ENCODE results near the gene GJA5.

GJA5 gene

DNA sequence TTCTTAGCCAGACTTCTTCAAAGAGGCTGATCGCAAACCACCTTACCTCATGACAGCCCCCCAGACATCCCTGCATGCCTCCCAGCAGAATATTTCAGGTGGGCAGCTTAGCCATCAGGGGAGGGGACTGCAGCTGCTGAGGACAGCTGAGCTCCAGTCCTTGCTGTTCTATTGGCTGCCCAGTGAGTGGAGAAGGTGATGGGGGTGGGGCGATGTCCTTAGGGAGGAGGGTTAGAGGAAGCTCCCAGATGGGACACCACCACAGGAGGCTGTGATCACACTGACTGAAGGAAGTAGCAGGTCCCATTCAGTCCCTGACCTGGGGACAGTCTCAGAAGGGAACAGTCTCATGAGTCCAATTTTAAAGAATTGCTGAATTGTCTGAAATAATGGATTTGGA is 38.3 kb downstream of the GJA5 start:
- peak; percentile 20 for DNase-seq

GRCh38 chr1:147721716-147722115 is 38.7 kb downstream of the GJA5 start:
- no peak for DNase-seq
- Mint-ChIP-seq H3K27ac (no peak overlapping the region), H3K4me1 (peaks cover 12% of the 10 kb centered on the region), H3K9me3 (peaks cover 10% of the 10 kb centered on the region), H3K36me3 (ENCODE audit: low read depth) (no peaks in the 10 kb centered on the region), H3K27me3 (ENCODE audit: low read depth, poor library complexity) (peaks cover 12% of the 10 kb centered on the region), H3K4me3 (no peak overlapping the region)
- no peak for TF ChIP-seq CTCF (IDR thresholded peaks at IDR 0.05)

More for the DNA sequence above, 38.3 kb downstream of the GJA5 start:
- no peak for TF ChIP-seq CTCF (IDR thresholded peaks at IDR 0.05)
- no peak overlapping the region for H3K27ac Mint-ChIP-seq
- no peaks in the 10 kb centered on the region for H3K36me3 Mint-ChIP-seq (ENCODE audit: low read depth)
- no peak overlapping the region for H3K4me3 Mint-ChIP-seq
- H3K4me1 Mint-ChIP-seq: peaks cover 9% of the 10 kb centered on the region
- peaks cover 8% of the 10 kb centered on the region for H3K9me3 Mint-ChIP-seq
- peaks cover 12% of the 10 kb centered on the region for H3K27me3 Mint-ChIP-seq (ENCODE audit: low read depth, poor library complexity)

GRCh38 chr1:147720557-147720956 is 39.8 kb downstream of the GJA5 start:
- TF ChIP-seq CTCF (IDR thresholded peaks at IDR 0.05): no peak
- H3K4me1 Mint-ChIP-seq: peaks cover 3% of the 10 kb centered on the region
- H3K27ac Mint-ChIP-seq: no peak overlapping the region
- H3K36me3 Mint-ChIP-seq (ENCODE audit: low read depth): no peaks in the 10 kb centered on the region
- no peak overlapping the region for H3K4me3 Mint-ChIP-seq
- peaks cover 10% of the 10 kb centered on the region for H3K9me3 Mint-ChIP-seq
- H3K27me3 Mint-ChIP-seq (ENCODE audit: low read depth, poor library complexity): peaks cover 8% of the 10 kb centered on the region
- no peak for DNase-seq

DNA sequence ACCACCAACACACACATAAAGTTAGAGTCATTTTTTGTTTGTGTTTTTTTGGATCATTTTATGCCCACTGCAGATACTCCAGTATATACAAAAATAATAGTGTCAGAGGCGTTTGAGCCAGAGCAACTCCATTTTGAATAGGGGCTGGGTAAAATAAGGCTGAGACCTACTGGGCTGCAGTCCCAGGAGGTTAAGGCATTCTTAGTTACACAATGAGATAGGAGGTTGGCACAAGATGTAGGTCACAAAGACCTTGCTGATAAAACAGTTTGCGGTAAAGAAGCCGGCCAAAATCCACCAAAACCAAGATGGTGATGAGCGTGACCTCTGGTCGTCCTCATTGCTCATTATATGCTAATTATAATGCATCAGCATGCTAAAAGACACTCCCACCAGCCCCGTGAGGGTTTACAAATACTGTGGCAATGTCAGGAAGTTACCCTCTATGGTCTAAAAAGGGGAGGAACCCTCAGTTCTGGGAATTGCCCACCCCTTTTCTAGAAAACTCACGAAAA is 40.6 kb downstream of the GJA5 start:
- H3K36me3 Mint-ChIP-seq (ENCODE audit: low read depth): no peaks in the 10 kb centered on the region
- H3K4me1 Mint-ChIP-seq: peaks cover 3% of the 10 kb centered on the region
- TF ChIP-seq CTCF (IDR thresholded peaks at IDR 0.05): no peak
- H3K9me3 Mint-ChIP-seq: peaks cover 10% of the 10 kb centered on the region
- peaks cover 8% of the 10 kb centered on the region for H3K27me3 Mint-ChIP-seq (ENCODE audit: low read depth, poor library complexity)
- no peak overlapping the region for H3K4me3 Mint-ChIP-seq
- no peak overlapping the region for H3K27ac Mint-ChIP-seq
- no peak for DNase-seq

GRCh38 chr1:147719029-147719698 is 41.2 kb downstream of the GJA5 start:
- no peak for DNase-seq
- peaks cover 3% of the 10 kb centered on the region for H3K4me1 Mint-ChIP-seq
- H3K4me3 Mint-ChIP-seq: no peak overlapping the region
- peaks cover 11% of the 10 kb centered on the region for H3K27me3 Mint-ChIP-seq (ENCODE audit: low read depth, poor library complexity)
- no peak overlapping the region for H3K27ac Mint-ChIP-seq
- TF ChIP-seq CTCF (IDR thresholded peaks at IDR 0.05): no peak
- H3K9me3 Mint-ChIP-seq: peaks cover 10% of the 10 kb centered on the region
- no peaks in the 10 kb centered on the region for H3K36me3 Mint-ChIP-seq (ENCODE audit: low read depth)

DNA sequence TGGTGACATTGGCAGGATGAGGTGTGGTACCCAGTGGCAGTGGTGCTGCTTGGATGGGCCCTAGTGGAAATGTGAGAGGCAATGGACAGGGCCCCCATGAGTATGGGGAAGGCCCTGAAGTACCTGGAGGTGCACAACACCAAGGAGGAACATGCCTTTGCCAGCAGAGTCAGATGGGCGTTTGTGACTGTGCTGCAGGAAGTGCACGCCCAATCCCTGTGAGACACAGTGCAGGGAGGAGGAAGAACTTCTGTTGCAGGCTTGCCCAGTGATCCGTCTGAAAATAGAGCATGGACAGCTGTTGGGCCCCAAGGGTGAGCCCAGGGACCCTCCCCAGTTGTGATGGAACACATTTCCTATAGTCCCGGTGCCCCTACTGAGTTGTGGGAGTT is 42.7 kb downstream of the GJA5 start:
- H3K27ac Mint-ChIP-seq: no peak overlapping the region
- peaks cover 13% of the 10 kb centered on the region for H3K27me3 Mint-ChIP-seq (ENCODE audit: low read depth, poor library complexity)
- DNase-seq: no peak
- no peak for TF ChIP-seq CTCF (IDR thresholded peaks at IDR 0.05)
- no peaks in the 10 kb centered on the region for H3K36me3 Mint-ChIP-seq (ENCODE audit: low read depth)
- H3K4me1 Mint-ChIP-seq: peaks cover 3% of the 10 kb centered on the region
- peaks cover 10% of the 10 kb centered on the region for H3K9me3 Mint-ChIP-seq
- no peak overlapping the region for H3K4me3 Mint-ChIP-seq

All from nephron progenitor cell (in vitro differentiated cells).